HEK293 (cell line): ENCODE data around the gene SPTY2D1.

Source experiments
- BCL11B ChIP-seq: fragments of 450-650 bp; formaldehyde crosslinking; IDR thresholded peaks from 2 replicates; pipeline ENCODE4 v1.5.1; 2016; ENCODE audit warnings: low read depth, missing biosample characterization, missing genetic modification characterization
- EGR2 ChIP-seq: fragments of 450-650 bp; formaldehyde crosslinking; IDR thresholded peaks from 2 replicates; pipeline ENCODE4 v1.5.1; 2016; ENCODE audit warnings: low read depth, missing biosample characterization, missing genetic modification characterization
- HOXA7 ChIP-seq: sonication (generic); formaldehyde crosslinking; IDR thresholded peaks from 2 replicates; pipeline ENCODE4 v1.8.1; 2022; ENCODE audit warnings: missing genetic modification reagents, borderline replicate concordance
- KLF1 ChIP-seq: fragments of 450-650 bp; formaldehyde crosslinking; IDR thresholded peaks from 2 replicates; pipeline ENCODE4 v1.5.1; 2016; ENCODE audit warnings: missing biosample characterization, missing genetic modification characterization
- RBAK ChIP-seq: fragments of 450-650 bp; formaldehyde crosslinking; IDR thresholded peaks from 2 replicates; pipeline ENCODE4 v1.5.1; 2016; ENCODE audit warnings: missing biosample characterization, missing genetic modification characterization
- ZBTB48 ChIP-seq: fragments of 450-650 bp; formaldehyde crosslinking; IDR thresholded peaks from 2 replicates; pipeline ENCODE4 v1.5.1; 2016; ENCODE audit warnings: missing biosample characterization, missing genetic modification characterization
- ZBTB7A ChIP-seq: fragments of 450-650 bp; formaldehyde crosslinking; IDR thresholded peaks from 2 replicates; pipeline ENCODE4 v1.5.1; 2016; ENCODE audit warnings: low read depth, missing biosample characterization, missing genetic modification characterization
- ZNF10 ChIP-seq: fragments of 450-650 bp; formaldehyde crosslinking; IDR thresholded peaks from 2 replicates; pipeline ENCODE4 v1.5.1; 2017; ENCODE audit warnings: missing biosample characterization, missing genetic modification characterization
- ZNF174 ChIP-seq: fragments of 450-650 bp; formaldehyde crosslinking; IDR thresholded peaks from 2 replicates; pipeline ENCODE4 v1.5.0; 2017; ENCODE audit warnings: missing biosample characterization, mild to moderate bottlenecking, missing genetic modification characterization
- ZNF175 ChIP-seq: fragments of 450-650 bp; formaldehyde crosslinking; IDR thresholded peaks from 2 replicates; pipeline ENCODE4 v1.5.1; 2016; ENCODE audit warnings: missing biosample characterization, missing genetic modification characterization
- ZNF2 ChIP-seq: fragments of 450-650 bp; formaldehyde crosslinking; IDR thresholded peaks from 2 replicates; pipeline ENCODE4 v1.5.1; 2016; ENCODE audit warnings: missing biosample characterization, missing genetic modification characterization
- ZNF202 ChIP-seq: fragments of 450-650 bp; formaldehyde crosslinking; IDR thresholded peaks from 2 replicates; pipeline ENCODE4 v1.5.1; 2016; ENCODE audit warnings: missing biosample characterization, missing genetic modification characterization, borderline replicate concordance
- ZNF391 ChIP-seq: fragments of 450-650 bp; formaldehyde crosslinking; IDR thresholded peaks from 2 replicates; pipeline ENCODE4 v1.5.1; 2016; ENCODE audit warnings: low read depth, missing biosample characterization, missing genetic modification characterization, borderline replicate concordance
- ZNF510 ChIP-seq: fragments of 450-650 bp; formaldehyde crosslinking; IDR thresholded peaks from 2 replicates; pipeline ENCODE4 v1.5.1; 2018; ENCODE audit warnings: mild to moderate bottlenecking, missing genetic modification characterization, missing biosample characterization; ENCODE audit not compliant: insufficient replicate concordance
- ZNF529 ChIP-seq: fragments of 450-650 bp; formaldehyde crosslinking; IDR thresholded peaks from 2 replicates; pipeline ENCODE4 v1.5.1; 2017; ENCODE audit warnings: missing genetic modification characterization, missing biosample characterization; ENCODE audit not compliant: insufficient replicate concordance
- ZNF621 ChIP-seq: fragments of 450-650 bp; formaldehyde crosslinking; IDR thresholded peaks from 2 replicates; pipeline ENCODE4 v1.5.1; 2017; ENCODE audit warnings: missing biosample characterization, missing genetic modification characterization
- ZNF707 ChIP-seq: fragments of 450-650 bp; formaldehyde crosslinking; IDR thresholded peaks from 2 replicates; pipeline ENCODE4 v1.5.1; 2016; ENCODE audit warnings: missing biosample characterization, missing genetic modification characterization
- TF ChIP-seq, protein P1 (sequence below): fragments of 450-650 bp; formaldehyde crosslinking; IDR thresholded peaks from 2 replicates; pipeline ENCODE4 v1.5.1; 2016; ENCODE audit warnings: missing biosample characterization, missing genetic modification characterization
- TF ChIP-seq, protein P2 (sequence below): IDR thresholded peaks from 2 replicates; pipeline ENCODE4 v1.6.1; 2011; ENCODE audit warnings: mild to moderate bottlenecking, low read depth, low read length, borderline replicate concordance
- TF ChIP-seq, protein P3 (sequence below): fragments of 450-650 bp; formaldehyde crosslinking; IDR thresholded peaks from 2 replicates; pipeline ENCODE4 v1.5.1; 2016; ENCODE audit warnings: missing biosample characterization, missing genetic modification characterization
- TF ChIP-seq, protein P4 (sequence below): fragments of 450-650 bp; formaldehyde crosslinking; IDR thresholded peaks from 2 replicates; pipeline ENCODE4 v1.5.1; 2017; ENCODE audit warnings: missing biosample characterization, missing genetic modification characterization
- TF ChIP-seq, protein P5 (sequence below): fragments of 450-650 bp; formaldehyde crosslinking; IDR thresholded peaks from 2 replicates; pipeline ENCODE4 v1.5.1; 2016; ENCODE audit warnings: missing biosample characterization, missing genetic modification characterization, borderline replicate concordance
- TF ChIP-seq, protein P6 (sequence below): fragments of 450-650 bp; formaldehyde crosslinking; IDR thresholded peaks from 2 replicates; pipeline ENCODE4 v1.5.1; 2016; ENCODE audit warnings: missing biosample characterization, missing genetic modification characterization
- TF ChIP-seq, protein P7 (sequence below): fragments of 450-650 bp; formaldehyde crosslinking; IDR thresholded peaks from 2 replicates; pipeline ENCODE4 v1.5.1; 2017; ENCODE audit warnings: missing biosample characterization, missing genetic modification characterization
- TF ChIP-seq, protein P8 (sequence below): fragments of 450-650 bp; formaldehyde crosslinking; IDR thresholded peaks from 2 replicates; pipeline ENCODE4 v1.5.1; 2017; ENCODE audit warnings: missing biosample characterization, missing genetic modification characterization

Gene SPTY2D1

DNA sequence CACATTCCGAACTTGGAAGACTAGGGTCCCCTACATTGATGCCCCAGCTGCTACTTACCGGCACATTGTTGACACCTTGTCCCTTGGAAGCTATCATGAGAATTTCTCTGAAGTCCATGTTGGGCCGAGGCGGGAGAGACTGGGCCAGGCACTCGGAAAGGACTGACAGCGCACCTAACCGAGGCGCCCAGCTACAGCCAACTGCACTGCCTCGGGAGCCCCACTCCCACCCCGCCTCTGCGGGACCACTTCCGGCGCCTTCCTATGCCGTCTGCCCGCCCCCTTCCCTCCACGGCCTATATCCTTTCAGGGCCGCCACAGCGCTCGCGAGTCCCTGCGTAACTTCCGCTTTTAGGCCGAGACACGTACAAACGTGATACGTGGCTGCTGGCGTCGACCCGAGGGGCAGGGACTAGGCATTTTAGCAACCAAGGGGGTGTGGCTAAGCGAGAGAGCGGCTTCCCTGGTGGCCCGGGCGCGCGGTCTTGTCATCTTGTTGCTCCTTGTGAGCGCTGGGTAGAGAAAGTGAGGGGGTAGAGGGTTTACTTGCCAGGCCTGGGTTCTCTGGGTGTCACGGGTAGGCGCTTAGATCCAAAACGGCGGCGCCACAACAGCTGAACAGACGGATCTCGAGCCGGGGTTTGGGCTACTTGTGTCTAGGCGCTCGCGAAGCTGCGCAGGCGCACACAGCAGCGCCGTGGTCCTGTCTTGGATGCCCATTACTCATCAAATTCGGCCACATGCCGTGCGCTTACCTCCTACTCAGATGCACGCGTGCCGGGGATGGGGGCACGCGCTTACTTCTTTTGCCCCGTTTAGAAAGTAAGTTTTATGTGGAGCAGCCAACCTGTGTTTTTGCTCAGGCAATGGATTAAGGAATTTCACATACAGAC, at the start of gene SPTY2D1 (continued):
- TF ChIP-seq, protein P1, sequence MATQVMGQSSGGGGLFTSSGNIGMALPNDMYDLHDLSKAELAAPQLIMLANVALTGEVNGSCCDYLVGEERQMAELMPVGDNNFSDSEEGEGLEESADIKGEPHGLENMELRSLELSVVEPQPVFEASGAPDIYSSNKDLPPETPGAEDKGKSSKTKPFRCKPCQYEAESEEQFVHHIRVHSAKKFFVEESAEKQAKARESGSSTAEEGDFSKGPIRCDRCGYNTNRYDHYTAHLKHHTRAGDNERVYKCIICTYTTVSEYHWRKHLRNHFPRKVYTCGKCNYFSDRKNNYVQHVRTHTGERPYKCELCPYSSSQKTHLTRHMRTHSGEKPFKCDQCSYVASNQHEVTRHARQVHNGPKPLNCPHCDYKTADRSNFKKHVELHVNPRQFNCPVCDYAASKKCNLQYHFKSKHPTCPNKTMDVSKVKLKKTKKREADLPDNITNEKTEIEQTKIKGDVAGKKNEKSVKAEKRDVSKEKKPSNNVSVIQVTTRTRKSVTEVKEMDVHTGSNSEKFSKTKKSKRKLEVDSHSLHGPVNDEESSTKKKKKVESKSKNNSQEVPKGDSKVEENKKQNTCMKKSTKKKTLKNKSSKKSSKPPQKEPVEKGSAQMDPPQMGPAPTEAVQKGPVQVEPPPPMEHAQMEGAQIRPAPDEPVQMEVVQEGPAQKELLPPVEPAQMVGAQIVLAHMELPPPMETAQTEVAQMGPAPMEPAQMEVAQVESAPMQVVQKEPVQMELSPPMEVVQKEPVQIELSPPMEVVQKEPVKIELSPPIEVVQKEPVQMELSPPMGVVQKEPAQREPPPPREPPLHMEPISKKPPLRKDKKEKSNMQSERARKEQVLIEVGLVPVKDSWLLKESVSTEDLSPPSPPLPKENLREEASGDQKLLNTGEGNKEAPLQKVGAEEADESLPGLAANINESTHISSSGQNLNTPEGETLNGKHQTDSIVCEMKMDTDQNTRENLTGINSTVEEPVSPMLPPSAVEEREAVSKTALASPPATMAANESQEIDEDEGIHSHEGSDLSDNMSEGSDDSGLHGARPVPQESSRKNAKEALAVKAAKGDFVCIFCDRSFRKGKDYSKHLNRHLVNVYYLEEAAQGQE (tag by site-specific recombination): no peak
- TF ChIP-seq ZNF707 (tag by site-specific recombination): no peak
- TF ChIP-seq, protein P2, sequence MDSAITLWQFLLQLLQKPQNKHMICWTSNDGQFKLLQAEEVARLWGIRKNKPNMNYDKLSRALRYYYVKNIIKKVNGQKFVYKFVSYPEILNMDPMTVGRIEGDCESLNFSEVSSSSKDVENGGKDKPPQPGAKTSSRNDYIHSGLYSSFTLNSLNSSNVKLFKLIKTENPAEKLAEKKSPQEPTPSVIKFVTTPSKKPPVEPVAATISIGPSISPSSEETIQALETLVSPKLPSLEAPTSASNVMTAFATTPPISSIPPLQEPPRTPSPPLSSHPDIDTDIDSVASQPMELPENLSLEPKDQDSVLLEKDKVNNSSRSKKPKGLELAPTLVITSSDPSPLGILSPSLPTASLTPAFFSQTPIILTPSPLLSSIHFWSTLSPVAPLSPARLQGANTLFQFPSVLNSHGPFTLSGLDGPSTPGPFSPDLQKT: no peak
- TF ChIP-seq RBAK (tag by site-specific recombination): no peak
- TF ChIP-seq ZNF391 (tag by site-specific recombination): no peak
- no peak for TF ChIP-seq ZNF10 (tag by site-specific recombination)
- no peak for TF ChIP-seq KLF1 (tag by site-specific recombination)
- TF ChIP-seq ZBTB48 (tag by site-specific recombination): no peak
- peak; percentile 40; the same call in 1 of the 2 replicates for TF ChIP-seq EGR2 (tag by site-specific recombination)
- no peak for TF ChIP-seq ZNF2 (tag by site-specific recombination)
- no peak for TF ChIP-seq ZNF174 (tag by site-specific recombination)
- TF ChIP-seq, protein P3, sequence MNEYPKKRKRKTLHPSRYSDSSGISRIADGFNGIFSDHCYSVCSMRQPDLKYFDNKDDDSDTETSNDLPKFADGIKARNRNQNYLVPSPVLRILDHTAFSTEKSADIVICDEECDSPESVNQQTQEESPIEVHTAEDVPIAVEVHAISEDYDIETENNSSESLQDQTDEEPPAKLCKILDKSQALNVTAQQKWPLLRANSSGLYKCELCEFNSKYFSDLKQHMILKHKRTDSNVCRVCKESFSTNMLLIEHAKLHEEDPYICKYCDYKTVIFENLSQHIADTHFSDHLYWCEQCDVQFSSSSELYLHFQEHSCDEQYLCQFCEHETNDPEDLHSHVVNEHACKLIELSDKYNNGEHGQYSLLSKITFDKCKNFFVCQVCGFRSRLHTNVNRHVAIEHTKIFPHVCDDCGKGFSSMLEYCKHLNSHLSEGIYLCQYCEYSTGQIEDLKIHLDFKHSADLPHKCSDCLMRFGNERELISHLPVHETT (tag by site-specific recombination): no peak
- TF ChIP-seq, protein P4, sequence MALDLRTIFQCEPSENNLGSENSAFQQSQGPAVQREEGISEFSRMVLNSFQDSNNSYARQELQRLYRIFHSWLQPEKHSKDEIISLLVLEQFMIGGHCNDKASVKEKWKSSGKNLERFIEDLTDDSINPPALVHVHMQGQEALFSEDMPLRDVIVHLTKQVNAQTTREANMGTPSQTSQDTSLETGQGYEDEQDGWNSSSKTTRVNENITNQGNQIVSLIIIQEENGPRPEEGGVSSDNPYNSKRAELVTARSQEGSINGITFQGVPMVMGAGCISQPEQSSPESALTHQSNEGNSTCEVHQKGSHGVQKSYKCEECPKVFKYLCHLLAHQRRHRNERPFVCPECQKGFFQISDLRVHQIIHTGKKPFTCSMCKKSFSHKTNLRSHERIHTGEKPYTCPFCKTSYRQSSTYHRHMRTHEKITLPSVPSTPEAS (tag by site-specific recombination): no peak
- TF ChIP-seq, protein P5, sequence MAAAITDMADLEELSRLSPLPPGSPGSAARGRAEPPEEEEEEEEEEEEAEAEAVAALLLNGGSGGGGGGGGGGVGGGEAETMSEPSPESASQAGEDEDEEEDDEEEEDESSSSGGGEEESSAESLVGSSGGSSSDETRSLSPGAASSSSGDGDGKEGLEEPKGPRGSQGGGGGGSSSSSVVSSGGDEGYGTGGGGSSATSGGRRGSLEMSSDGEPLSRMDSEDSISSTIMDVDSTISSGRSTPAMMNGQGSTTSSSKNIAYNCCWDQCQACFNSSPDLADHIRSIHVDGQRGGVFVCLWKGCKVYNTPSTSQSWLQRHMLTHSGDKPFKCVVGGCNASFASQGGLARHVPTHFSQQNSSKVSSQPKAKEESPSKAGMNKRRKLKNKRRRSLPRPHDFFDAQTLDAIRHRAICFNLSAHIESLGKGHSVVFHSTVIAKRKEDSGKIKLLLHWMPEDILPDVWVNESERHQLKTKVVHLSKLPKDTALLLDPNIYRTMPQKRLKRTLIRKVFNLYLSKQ (tag by site-specific recombination): no peak
- TF ChIP-seq HOXA7 (CRISPR knock-in tag): no peak
- no peak for TF ChIP-seq ZNF175 (tag by site-specific recombination)
- TF ChIP-seq, protein P6, sequence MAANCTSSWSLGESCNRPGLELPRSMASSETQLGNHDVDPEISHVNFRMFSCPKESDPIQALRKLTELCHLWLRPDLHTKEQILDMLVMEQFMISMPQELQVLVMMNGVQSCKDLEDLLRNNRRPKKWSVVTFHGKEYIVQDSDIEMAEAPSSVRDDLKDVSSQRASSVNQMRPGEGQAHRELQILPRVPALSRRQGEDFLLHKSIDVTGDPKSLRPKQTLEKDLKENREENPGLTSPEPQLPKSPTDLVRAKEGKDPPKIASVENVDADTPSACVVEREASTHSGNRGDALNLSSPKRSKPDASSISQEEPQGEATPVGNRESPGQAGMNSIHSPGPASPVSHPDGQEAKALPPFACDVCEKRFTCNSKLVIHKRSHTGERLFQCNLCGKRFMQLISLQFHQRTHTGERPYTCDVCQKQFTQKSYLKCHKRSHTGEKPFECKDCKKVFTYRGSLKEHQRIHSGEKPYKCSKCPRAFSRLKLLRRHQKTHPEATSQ (tag by site-specific recombination): no peak
- TF ChIP-seq ZNF202: no peak
- TF ChIP-seq ZNF529 (tag by site-specific recombination): no peak
- TF ChIP-seq, protein P7, sequence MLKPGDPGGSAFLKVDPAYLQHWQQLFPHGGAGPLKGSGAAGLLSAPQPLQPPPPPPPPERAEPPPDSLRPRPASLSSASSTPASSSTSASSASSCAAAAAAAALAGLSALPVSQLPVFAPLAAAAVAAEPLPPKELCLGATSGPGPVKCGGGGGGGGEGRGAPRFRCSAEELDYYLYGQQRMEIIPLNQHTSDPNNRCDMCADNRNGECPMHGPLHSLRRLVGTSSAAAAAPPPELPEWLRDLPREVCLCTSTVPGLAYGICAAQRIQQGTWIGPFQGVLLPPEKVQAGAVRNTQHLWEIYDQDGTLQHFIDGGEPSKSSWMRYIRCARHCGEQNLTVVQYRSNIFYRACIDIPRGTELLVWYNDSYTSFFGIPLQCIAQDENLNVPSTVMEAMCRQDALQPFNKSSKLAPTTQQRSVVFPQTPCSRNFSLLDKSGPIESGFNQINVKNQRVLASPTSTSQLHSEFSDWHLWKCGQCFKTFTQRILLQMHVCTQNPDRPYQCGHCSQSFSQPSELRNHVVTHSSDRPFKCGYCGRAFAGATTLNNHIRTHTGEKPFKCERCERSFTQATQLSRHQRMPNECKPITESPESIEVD: no peak
- TF ChIP-seq ZNF510 (tag by site-specific recombination): no peak
- no peak for TF ChIP-seq BCL11B (tag by site-specific recombination)
- TF ChIP-seq ZNF621 (tag by site-specific recombination): no peak
- TF ChIP-seq, protein P8, sequence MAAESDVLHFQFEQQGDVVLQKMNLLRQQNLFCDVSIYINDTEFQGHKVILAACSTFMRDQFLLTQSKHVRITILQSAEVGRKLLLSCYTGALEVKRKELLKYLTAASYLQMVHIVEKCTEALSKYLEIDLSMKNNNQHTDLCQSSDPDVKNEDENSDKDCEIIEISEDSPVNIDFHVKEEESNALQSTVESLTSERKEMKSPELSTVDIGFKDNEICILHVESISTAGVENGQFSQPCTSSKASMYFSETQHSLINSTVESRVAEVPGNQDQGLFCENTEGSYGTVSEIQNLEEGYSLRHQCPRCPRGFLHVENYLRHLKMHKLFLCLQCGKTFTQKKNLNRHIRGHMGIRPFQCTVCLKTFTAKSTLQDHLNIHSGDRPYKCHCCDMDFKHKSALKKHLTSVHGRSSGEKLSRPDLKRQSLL (tag by site-specific recombination): no peak
- no peak for TF ChIP-seq ZBTB7A
